Vagina (tissue), 2 donors: ENCODE results near the gene NKAIN4. TPM values are rescaled to one million over a fixed set of nuclear protein-coding genes. Genes with fewer than 3 reads are reported as not detected.
A peak's percentile ranks its signal among the peaks of the same experiment; 100 is the strongest.

ENCODE experiments used
- DNase-seq, 2 donors: peaks; one replicate each; pipeline ENCODE4 v3.0.0-alpha.2; 2017; ENCODE audit errors: extremely low spot score in 2 of 2
- H3K27ac ChIP-seq: fragments of 200-600 bp; sonication (generic); one replicate; pipeline ENCODE4 v1.5.1; 2019
- H3K27me3 ChIP-seq: fragments of 200-600 bp; sonication (generic); one replicate; pipeline ENCODE4 v1.5.1; 2019
- H3K36me3 ChIP-seq, 2 donors: fragments of 200-600 bp; sonication (generic); one replicate each; pipeline ENCODE4 v1.5.1; 2017 to 2019
- H3K4me1 ChIP-seq: fragments of 200-600 bp; sonication (generic); one replicate; pipeline ENCODE4 v1.5.1; 2019
- H3K4me3 ChIP-seq, 2 donors: fragments of 200-600 bp; sonication (generic); 1 replicate in 1 of 2; 2 replicates in 1 of 2; pipeline ENCODE4 v1.5.1; 2016 to 2019
- H3K9me3 ChIP-seq: fragments of 200-600 bp; sonication (generic); one replicate; pipeline ENCODE4 v1.5.1; 2019
- CTCF ChIP-seq, 3 experiments: fragments of 450-650 bp in 2 of 3; fragments of 200-600 bp in 1 of 3; sonication (generic) in 1 of 3; IDR thresholded peaks; one replicate each; pipeline ENCODE4 v1.5.1; 2017 to 2019; ENCODE audit warnings: antibody characterized with exemption in 3 of 3, mild to moderate bottlenecking in 2 of 3, moderate library complexity in 2 of 3
- POLR2A ChIP-seq, 2 donors: fragments of 450-650 bp; IDR thresholded peaks; one replicate each; pipeline ENCODE4 v1.6.1; 2017; ENCODE audit warnings: antibody characterized with exemption in 2 of 2, mild to moderate bottlenecking in 2 of 2, moderate library complexity in 2 of 2
- POLR2AphosphoS5 ChIP-seq, 2 donors: sonication (generic); formaldehyde crosslinking; IDR thresholded peaks; one replicate each; pipeline ENCODE4 v1.9.0; 2017; ENCODE audit warnings: antibody characterized with exemption in 2 of 2, mild to moderate bottlenecking in 2 of 2, low read depth in 1 of 2; ENCODE audit not compliant: insufficient read depth in 1 of 2
- intact Hi-C: fragments of 100-400 bp; cut with DNase I; formaldehyde crosslinking; loops from one replicate; pipeline ENCODE4 v1.15.1; 2023
- total RNA-seq: library from RNA; depleted of rRNA; stranded (reverse); fragments of >200 nt; gene quantifications from one replicate; pipeline ENCODE4 v1.2.3, GENCODE V29; 2016

NKAIN4 gene
- total RNA-seq, 1 donor from 2014 or later: not detected

DNA sequence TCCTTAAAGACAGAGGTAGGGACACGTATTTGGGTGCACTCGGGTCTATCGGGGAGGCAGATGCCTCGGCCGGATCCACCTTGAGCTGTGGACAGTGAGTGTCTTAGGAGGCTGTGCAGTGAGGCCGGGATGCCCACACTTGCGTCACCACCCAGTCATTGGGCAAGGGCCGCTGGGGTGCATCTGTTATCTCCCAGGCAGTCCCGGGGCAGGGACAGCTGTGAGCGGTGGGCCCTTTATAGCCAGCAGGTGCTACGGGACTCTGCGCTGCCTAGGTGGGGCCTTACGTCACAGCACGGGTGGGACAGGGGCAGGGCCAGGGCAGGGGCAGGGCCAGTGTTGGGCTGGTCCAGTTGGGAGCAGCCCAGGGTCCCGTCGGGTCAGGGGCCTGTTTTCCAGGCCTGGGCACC, 38.0 kb upstream of the NKAIN4 start:
- Histone ChIP-seq H3K4me3 (no peak overlapping the region), H3K4me1 (no peaks in the 10 kb centered on the region), H3K27me3 (peaks cover 7% of the 10 kb centered on the region), H3K36me3 (peaks cover 0 to 10% of the 10 kb centered on the region in 2 donors), H3K9me3 (no peaks in the 10 kb centered on the region), H3K27ac (no peak overlapping the region)
- intact Hi-C loops: no loop called here
- no peak for TF ChIP-seq POLR2AphosphoS5 (IDR thresholded peaks at IDR 0.05; ENCODE audit: insufficient read depth in 1 of 2, low read depth in 1 of 2)
- TF ChIP-seq POLR2A (IDR thresholded peaks at IDR 0.05): no peak
- no peak for TF ChIP-seq CTCF (IDR thresholded peaks at IDR 0.05)
- DNase-seq: no peak

- peaks cover 4% of the 10 kb centered on the region for H3K27me3 ChIP-seq
- no peak for DNase-seq
- H3K4me1 ChIP-seq: no peaks in the 10 kb centered on the region
- H3K9me3 ChIP-seq: no peaks in the 10 kb centered on the region
- H3K4me3 ChIP-seq: no peak overlapping the region
- H3K36me3 ChIP-seq: peaks cover 0 to 15% of the 10 kb centered on the region in 2 donors
- no peak overlapping the region for H3K27ac ChIP-seq
- TF ChIP-seq POLR2A (IDR thresholded peaks at IDR 0.05): no peak
- TF ChIP-seq CTCF (IDR thresholded peaks at IDR 0.05): no peak
- TF ChIP-seq POLR2AphosphoS5 (IDR thresholded peaks at IDR 0.05; ENCODE audit: insufficient read depth in 1 of 2, low read depth in 1 of 2): no peak
- intact Hi-C loops: no loop called here
Observed at GRCh38 chr20:63291811-63292210, 37.5 kb upstream of the NKAIN4 start.

DNA sequence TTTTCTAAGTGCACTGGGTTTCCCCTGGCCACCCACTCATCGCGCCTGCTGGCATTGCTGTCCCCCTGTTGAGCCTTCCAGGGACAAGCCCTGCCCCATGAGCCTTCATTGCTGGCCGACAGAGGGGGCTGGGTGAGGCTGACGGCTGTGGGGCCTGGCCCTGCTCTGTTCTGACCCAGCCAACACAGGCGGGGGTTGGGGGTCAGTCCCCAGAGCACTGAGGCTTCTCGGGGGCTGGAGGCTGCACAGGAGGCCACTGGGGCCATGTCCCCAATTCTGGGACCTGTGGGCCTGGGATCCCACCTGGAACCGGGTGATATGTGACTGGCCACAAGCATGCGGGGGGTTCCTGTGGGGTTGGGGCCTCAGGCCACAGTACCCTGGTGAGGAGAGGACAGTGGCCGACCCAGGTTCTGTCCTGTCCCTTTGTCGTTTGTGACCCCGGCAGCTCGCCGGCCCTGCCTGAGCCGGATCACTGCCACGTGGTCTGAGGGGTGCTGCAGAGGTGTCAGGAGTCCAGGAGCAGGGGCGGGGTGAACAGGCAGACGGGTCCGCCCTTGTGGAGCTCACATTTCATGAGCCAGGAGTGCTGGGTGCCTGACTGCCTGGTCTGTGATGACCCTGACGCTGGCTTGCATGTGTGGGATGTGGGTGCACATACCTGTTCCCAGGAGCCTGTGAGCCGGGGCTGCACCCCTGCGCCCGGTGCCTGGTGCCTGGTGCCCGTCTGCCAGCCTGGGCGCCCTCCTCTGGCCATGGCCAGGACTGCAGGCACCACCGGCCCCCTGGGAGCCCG, 36.6 kb upstream of the NKAIN4 start:
- TF ChIP-seq CTCF (IDR thresholded peaks at IDR 0.05) (peak in 1 of 3 experiments; percentile 2), POLR2AphosphoS5 (IDR thresholded peaks at IDR 0.05; ENCODE audit: insufficient read depth in 1 of 2, low read depth in 1 of 2) (no peak), POLR2A (IDR thresholded peaks at IDR 0.05) (no peak)
- intact Hi-C loops: no loop called here
- Histone ChIP-seq H3K9me3 (no peaks in the 10 kb centered on the region), H3K36me3 (peaks cover 0 to 24% of the 10 kb centered on the region in 2 donors), H3K27ac (no peak overlapping the region), H3K27me3 (peaks cover 4% of the 10 kb centered on the region), H3K4me1 (no peaks in the 10 kb centered on the region), H3K4me3 (no peak overlapping the region)
- no peak for DNase-seq

- Histone ChIP-seq H3K4me3 (no peak overlapping the region), H3K27ac (no peak overlapping the region), H3K27me3 (peaks cover 4% of the 10 kb centered on the region), H3K9me3 (no peaks in the 10 kb centered on the region), H3K4me1 (no peaks in the 10 kb centered on the region), H3K36me3 (peaks cover 0 to 29% of the 10 kb centered on the region in 2 donors)
- TF ChIP-seq POLR2AphosphoS5 (IDR thresholded peaks at IDR 0.05; ENCODE audit: insufficient read depth in 1 of 2, low read depth in 1 of 2) (no peak), CTCF (IDR thresholded peaks at IDR 0.05) (no peak), POLR2A (IDR thresholded peaks at IDR 0.05) (no peak)
- intact Hi-C loops: no loop called here
- no peak for DNase-seq
Observed at GRCh38 chr20:63290136-63290676, 35.9 kb upstream of the NKAIN4 start.
